ENCODE data around the gene HSD17B1. TPM values are rescaled to one million over a fixed set of nuclear protein-coding genes. Genes with fewer than 3 reads are reported as not detected.
"Not testable (repeated sequence)": the region's sequence is repeated elsewhere in the genome, so short reads cannot be mapped to it uniquely, and the experiment has no call there.

HSD17B1 gene
- total RNA-seq, result 0.34 and 1.8 TPM in 2 replicates

GRCh38 chr17:42552736-42553135 is at the start of gene HSD17B1:
TSS of gene HSD17B1 (plus strand) at chr17:42552923. CDS start at chr17:42552934, 11 bp downstream.
- not testable (repeated sequence) for H3K27me3 ChIP-seq (ENCODE audit: control insufficient read depth, insufficient read depth, low read length); DNase-seq (ENCODE audit: low read depth); H3K36me3 ChIP-seq (ENCODE audit: control insufficient read depth, insufficient read depth, low read length)

GRCh38 chr17:42502926-42503325 is 49.8 kb upstream of the HSD17B1 start:
- Histone ChIP-seq H3K36me3 (ENCODE audit: control insufficient read depth, insufficient read depth, low read length) (no peaks in the 10 kb centered on the region), H3K4me3 (ENCODE audit: low read depth, low read length) (no peak overlapping the region), H3K27me3 (ENCODE audit: control insufficient read depth, insufficient read depth, low read length) (no peaks in the 10 kb centered on the region)
- DNase-seq (ENCODE audit: low read depth), result no peak
- no peak for TF ChIP-seq CTCF (IDR thresholded peaks at IDR 0.05; ENCODE audit: insufficient read depth, low read length, poor library complexity, severe bottlenecking)

More at GRCh38 chr17:42552736-42553135, at the start of gene HSD17B1:
- peak within 1 kb of the TSS; percentile 77 for H3K4me3 ChIP-seq (ENCODE audit: low read depth, low read length)

GRCh38 chr17:42507671-42508070 is 45.1 kb upstream of the HSD17B1 start:
- no peak overlapping the region for H3K4me3 ChIP-seq (ENCODE audit: low read depth, low read length)
- peaks cover 2% of the 10 kb centered on the region for H3K36me3 ChIP-seq (ENCODE audit: control insufficient read depth, insufficient read depth, low read length)
- H3K27me3 ChIP-seq (ENCODE audit: control insufficient read depth, insufficient read depth, low read length), result no peaks in the 10 kb centered on the region
- TF ChIP-seq CTCF (IDR thresholded peaks at IDR 0.05; ENCODE audit: insufficient read depth, low read length, poor library complexity, severe bottlenecking), result no peak
- DNase-seq (ENCODE audit: low read depth), result no peak

GRCh38 chr17:42508426-42509165 is 44.1 kb upstream of the HSD17B1 start:
- DNase-seq (ENCODE audit: low read depth), result no peak
- no peak for TF ChIP-seq CTCF (IDR thresholded peaks at IDR 0.05; ENCODE audit: insufficient read depth, low read length, poor library complexity, severe bottlenecking)
- H3K27me3 ChIP-seq (ENCODE audit: control insufficient read depth, insufficient read depth, low read length), result no peaks in the 10 kb centered on the region
- H3K4me3 ChIP-seq (ENCODE audit: low read depth, low read length), result no peak overlapping the region
- H3K36me3 ChIP-seq (ENCODE audit: control insufficient read depth, insufficient read depth, low read length), result peaks cover 2% of the 10 kb centered on the region

GRCh38 chr17:42509409-42509808 is 43.3 kb upstream of the HSD17B1 start:
- no peak for DNase-seq (ENCODE audit: low read depth)
- H3K27me3 ChIP-seq (ENCODE audit: control insufficient read depth, insufficient read depth, low read length), result no peaks in the 10 kb centered on the region
- peaks cover 2% of the 10 kb centered on the region for H3K36me3 ChIP-seq (ENCODE audit: control insufficient read depth, insufficient read depth, low read length)
- H3K4me3 ChIP-seq (ENCODE audit: low read depth, low read length), result no peak overlapping the region
- TF ChIP-seq CTCF (IDR thresholded peaks at IDR 0.05; ENCODE audit: insufficient read depth, low read length, poor library complexity, severe bottlenecking), result no peak

GRCh38 chr17:42509841-42510240 is 42.9 kb upstream of the HSD17B1 start:
- Histone ChIP-seq H3K4me3 (ENCODE audit: low read depth, low read length) (no peak overlapping the region), H3K36me3 (ENCODE audit: control insufficient read depth, insufficient read depth, low read length) (peaks cover 2% of the 10 kb centered on the region), H3K27me3 (ENCODE audit: control insufficient read depth, insufficient read depth, low read length) (no peaks in the 10 kb centered on the region)
- no peak for DNase-seq (ENCODE audit: low read depth)
- no peak for TF ChIP-seq CTCF (IDR thresholded peaks at IDR 0.05; ENCODE audit: insufficient read depth, low read length, poor library complexity, severe bottlenecking)
